Measurements from ENCODE around the gene ZNF367. TPM values are rescaled to one million over a fixed set of nuclear protein-coding genes. Genes with fewer than 3 reads are reported as not detected.

Gene ZNF367
- total and polyA plus RNA-seq, 3 experiments from 2014 or later: 1.5 to 51.9 (median 47.8) TPM

DNA sequence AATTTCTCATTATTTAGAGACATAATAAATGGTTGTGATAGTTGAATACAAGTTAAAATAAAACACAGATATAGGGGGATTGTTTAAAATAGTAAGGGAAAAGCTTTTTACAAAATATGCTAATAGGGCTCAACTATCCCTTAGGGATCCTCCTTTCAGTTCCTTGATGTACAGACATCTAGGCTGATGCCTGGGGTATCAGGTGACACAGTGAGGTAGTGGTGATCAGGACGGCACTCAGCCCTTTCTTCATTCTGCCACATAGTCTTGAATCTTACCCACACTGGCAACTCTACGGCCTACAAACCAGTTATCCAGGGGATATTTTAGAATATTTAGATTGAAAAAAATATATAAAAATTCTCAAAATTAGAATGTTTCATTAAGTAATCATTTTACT lies 22.2 kb downstream of the ZNF367 start:
- Mint-ChIP-seq H3K36me3 (peaks cover 12 to 24% (median 12%) of the 10 kb centered on the region in 3 donors), H3K4me1 (peaks cover 27 to 44% (median 43%) of the 10 kb centered on the region in 3 donors), H3K4me3 (no peak overlapping the region), H3K27me3 (no peaks in the 10 kb centered on the region), H3K27ac (no peak overlapping the region), H3K9me3 (peaks cover 2 to 5% (median 4%) of the 10 kb centered on the region in 5 donors)
- POLR2A ChIA-PET: no interaction called here
- no peak for DNase-seq
- Histone ChIP-seq H3K27ac (ENCODE audit: low read depth, low read length) (no peak overlapping the region), H3K4me1 (ENCODE audit: insufficient read depth, low read length) (peaks cover 27% of the 10 kb centered on the region), H3K4me3 (ENCODE audit: low read length) (no peak overlapping the region), H3K36me3 (ENCODE audit: insufficient read depth, low read length) (no peaks in the 10 kb centered on the region), H3K27me3 (ENCODE audit: insufficient read depth, low read length, poor library complexity, severe bottlenecking) (no peaks in the 10 kb centered on the region), H3K9me3 (ENCODE audit: low read length) (no peaks in the 10 kb centered on the region)
- CTCF ChIA-PET: no interaction called here

DNA sequence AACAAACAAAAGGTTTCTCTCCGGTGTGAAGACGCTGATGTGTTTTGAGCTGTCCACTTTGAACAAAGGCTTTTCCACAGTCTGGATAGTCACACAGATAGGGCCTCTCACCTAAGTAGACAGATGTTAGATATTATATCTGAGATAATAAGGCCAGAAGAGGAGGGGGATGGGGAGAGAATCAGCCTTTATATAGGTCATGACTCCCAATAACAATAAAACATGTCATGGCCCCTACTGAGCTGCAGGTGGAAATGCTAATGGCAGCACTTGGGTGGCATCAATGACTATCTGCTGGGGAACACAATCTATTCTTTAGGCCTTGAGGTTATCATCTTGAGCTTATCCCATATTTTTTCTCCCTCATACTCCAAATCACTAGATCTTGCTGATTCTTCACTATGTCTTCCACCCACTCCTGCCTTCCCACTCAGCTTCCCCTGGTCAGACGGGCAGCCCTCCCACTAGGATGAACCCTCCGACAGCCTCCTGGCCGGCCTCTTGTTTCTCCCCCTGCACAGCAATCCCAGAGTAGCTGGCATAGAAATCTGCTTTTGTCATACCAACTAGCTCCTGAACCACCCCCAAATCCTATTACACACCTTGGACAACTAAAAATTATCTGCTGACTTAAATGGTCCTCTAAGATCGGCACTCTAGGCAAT lies 23.2 kb downstream of the ZNF367 start:
- Histone ChIP-seq H3K27ac (ENCODE audit: low read depth, low read length) (no peak overlapping the region), H3K4me3 (ENCODE audit: low read length) (no peak overlapping the region), H3K36me3 (ENCODE audit: insufficient read depth, low read length) (no peaks in the 10 kb centered on the region), H3K4me1 (ENCODE audit: insufficient read depth, low read length) (peaks cover 21% of the 10 kb centered on the region), H3K9me3 (ENCODE audit: low read length) (no peaks in the 10 kb centered on the region), H3K27me3 (ENCODE audit: insufficient read depth, low read length, poor library complexity, severe bottlenecking) (no peaks in the 10 kb centered on the region)
- Mint-ChIP-seq H3K4me3 (no peak overlapping the region), H3K27me3 (no peaks in the 10 kb centered on the region), H3K27ac (peak overlapping the region in 3 of 8 donors; percentile 4 to 76 (median 10)), H3K4me1 (peaks cover 30 to 44% (median 41%) of the 10 kb centered on the region in 3 donors), H3K9me3 (peaks cover 0 to 4% (median 2%) of the 10 kb centered on the region in 5 donors), H3K36me3 (peaks cover 5 to 26% (median 13%) of the 10 kb centered on the region in 3 donors)
- ChIA-PET CTCF (interaction anchor here (1.1 kb wide), 1 partner anchor 22 kb away, joined by 3 read pairs; no protein-coding TSS in a partner anchor), POLR2A (interaction anchor here (0.6 kb wide), 3 partner anchors 11 to 80 kb away, joined by 3 to 4 read pairs (median 3); no protein-coding TSS in a partner anchor)
- DNase-seq: no peak

DNA sequence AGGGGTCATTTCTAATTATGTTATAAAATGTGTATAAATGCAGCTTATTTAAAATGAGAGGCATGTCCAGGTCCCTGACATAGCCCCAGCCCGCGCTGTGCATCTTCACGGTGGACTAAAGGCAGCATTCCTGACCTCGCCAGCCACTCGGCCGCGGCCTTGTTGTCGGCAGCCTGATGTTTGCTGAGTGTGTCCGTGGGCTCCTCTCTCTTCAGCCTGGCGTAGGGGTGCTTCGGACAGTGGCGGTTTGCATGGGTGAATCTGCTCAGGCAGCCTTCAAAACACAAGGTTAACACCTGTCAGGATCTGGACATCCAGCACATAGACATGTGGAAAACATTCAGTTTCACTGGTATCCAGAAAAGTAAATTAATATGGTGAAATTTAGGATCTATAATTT lies 25.9 kb downstream of the ZNF367 start:
- Mint-ChIP-seq H3K9me3 (no peaks in the 10 kb centered on the region), H3K27me3 (no peaks in the 10 kb centered on the region), H3K4me3 (no peak overlapping the region), H3K36me3 (peaks cover 0 to 32% (median 12%) of the 10 kb centered on the region in 3 donors), H3K4me1 (peaks cover 12 to 24% (median 18%) of the 10 kb centered on the region in 3 donors), H3K27ac (peak overlapping the region in 2 of 8 donors; percentile 26 to 87)
- CTCF ChIA-PET: no interaction called here
- POLR2A ChIA-PET: no interaction called here
- Histone ChIP-seq H3K4me1 (ENCODE audit: insufficient read depth, low read length) (no peaks in the 10 kb centered on the region), H3K27me3 (ENCODE audit: insufficient read depth, low read length, poor library complexity, severe bottlenecking) (no peaks in the 10 kb centered on the region), H3K27ac (ENCODE audit: low read depth, low read length) (no peak overlapping the region), H3K4me3 (ENCODE audit: low read length) (no peak overlapping the region), H3K36me3 (ENCODE audit: insufficient read depth, low read length) (no peaks in the 10 kb centered on the region), H3K9me3 (ENCODE audit: low read length) (no peaks in the 10 kb centered on the region)
- DNase-seq: no peak

- POLR2A ChIA-PET: no interaction called here
- H3K27me3 ChIP-seq (ENCODE audit: insufficient read depth, low read length, poor library complexity, severe bottlenecking): no peaks in the 10 kb centered on the region
- no peak overlapping the region for H3K4me3 ChIP-seq (ENCODE audit: low read length)
- H3K27ac ChIP-seq (ENCODE audit: low read depth, low read length): no peak overlapping the region
- H3K9me3 ChIP-seq (ENCODE audit: low read length): no peaks in the 10 kb centered on the region
- no peaks in the 10 kb centered on the region for H3K36me3 ChIP-seq (ENCODE audit: insufficient read depth, low read length)
- Mint-ChIP-seq H3K27ac (peak overlapping the region; percentile 61 to 92 (median 78)), H3K4me1 (peaks cover 12 to 24% (median 14%) of the 10 kb centered on the region in 3 donors), H3K36me3 (peaks cover 0 to 32% (median 12%) of the 10 kb centered on the region in 3 donors), H3K9me3 (no peaks in the 10 kb centered on the region), H3K27me3 (no peaks in the 10 kb centered on the region), H3K4me3 (peak overlapping the region in 2 of 7 donors; percentile 32 to 41)
- no peaks in the 10 kb centered on the region for H3K4me1 ChIP-seq (ENCODE audit: insufficient read depth, low read length)
- DNase-seq: no peak
- CTCF ChIA-PET: interaction anchor here (0.6 to 0.7 kb wide), 2 partner anchors 9 to 58 kb away, joined by 3 to 4 read pairs; no protein-coding TSS in a partner anchor
Measured at GRCh38 chr9:96391021-96391765, 27.0 kb downstream of the ZNF367 start.

- peaks cover 20 to 25% (median 21%) of the 10 kb centered on the region in 3 donors for H3K4me1 Mint-ChIP-seq
- H3K27ac Mint-ChIP-seq: no peak overlapping the region
- no peak overlapping the region for H3K27ac ChIP-seq (ENCODE audit: low read depth, low read length)
- DNase-seq: no peak
- peaks cover 0 to 34% (median 11%) of the 10 kb centered on the region in 3 donors for H3K36me3 Mint-ChIP-seq
- ChIA-PET CTCF (no interaction called here), POLR2A (no interaction called here)
- no peak overlapping the region for H3K4me3 ChIP-seq (ENCODE audit: low read length)
- H3K27me3 Mint-ChIP-seq: no peaks in the 10 kb centered on the region
- H3K9me3 Mint-ChIP-seq: no peaks in the 10 kb centered on the region
- no peak overlapping the region for H3K4me3 Mint-ChIP-seq
- H3K27me3 ChIP-seq (ENCODE audit: insufficient read depth, low read length, poor library complexity, severe bottlenecking): no peaks in the 10 kb centered on the region
- no peaks in the 10 kb centered on the region for H3K4me1 ChIP-seq (ENCODE audit: insufficient read depth, low read length)
- H3K9me3 ChIP-seq (ENCODE audit: low read length): no peaks in the 10 kb centered on the region
- H3K36me3 ChIP-seq (ENCODE audit: insufficient read depth, low read length): no peaks in the 10 kb centered on the region
Measured at GRCh38 chr9:96388144-96388543, 30.0 kb downstream of the ZNF367 start.

- Histone ChIP-seq H3K9me3 (ENCODE audit: low read length) (no peaks in the 10 kb centered on the region), H3K4me1 (ENCODE audit: insufficient read depth, low read length) (peaks cover 16% of the 10 kb centered on the region), H3K27me3 (ENCODE audit: insufficient read depth, low read length, poor library complexity, severe bottlenecking) (no peaks in the 10 kb centered on the region), H3K36me3 (ENCODE audit: insufficient read depth, low read length) (no peaks in the 10 kb centered on the region), H3K27ac (ENCODE audit: low read depth, low read length) (no peak overlapping the region), H3K4me3 (ENCODE audit: low read length) (no peak overlapping the region)
- no peak for DNase-seq
- Mint-ChIP-seq H3K27me3 (no peaks in the 10 kb centered on the region), H3K27ac (peak overlapping the region in 2 of 8 donors; percentile 40 to 70), H3K4me3 (peak overlapping the region in 1 of 7 donors; percentile 49), H3K36me3 (peaks cover 0 to 28% (median 10%) of the 10 kb centered on the region in 3 donors), H3K9me3 (no peaks in the 10 kb centered on the region), H3K4me1 (peaks cover 30 to 39% (median 35%) of the 10 kb centered on the region in 3 donors)
- POLR2A ChIA-PET: no interaction called here
- CTCF ChIA-PET: interaction anchor here (0.7 kb wide), 1 partner anchor 66 kb away, joined by 3 read pairs; no protein-coding TSS in a partner anchor
Measured at GRCh38 chr9:96386157-96386556, 32.0 kb downstream of the ZNF367 start.

DNA sequence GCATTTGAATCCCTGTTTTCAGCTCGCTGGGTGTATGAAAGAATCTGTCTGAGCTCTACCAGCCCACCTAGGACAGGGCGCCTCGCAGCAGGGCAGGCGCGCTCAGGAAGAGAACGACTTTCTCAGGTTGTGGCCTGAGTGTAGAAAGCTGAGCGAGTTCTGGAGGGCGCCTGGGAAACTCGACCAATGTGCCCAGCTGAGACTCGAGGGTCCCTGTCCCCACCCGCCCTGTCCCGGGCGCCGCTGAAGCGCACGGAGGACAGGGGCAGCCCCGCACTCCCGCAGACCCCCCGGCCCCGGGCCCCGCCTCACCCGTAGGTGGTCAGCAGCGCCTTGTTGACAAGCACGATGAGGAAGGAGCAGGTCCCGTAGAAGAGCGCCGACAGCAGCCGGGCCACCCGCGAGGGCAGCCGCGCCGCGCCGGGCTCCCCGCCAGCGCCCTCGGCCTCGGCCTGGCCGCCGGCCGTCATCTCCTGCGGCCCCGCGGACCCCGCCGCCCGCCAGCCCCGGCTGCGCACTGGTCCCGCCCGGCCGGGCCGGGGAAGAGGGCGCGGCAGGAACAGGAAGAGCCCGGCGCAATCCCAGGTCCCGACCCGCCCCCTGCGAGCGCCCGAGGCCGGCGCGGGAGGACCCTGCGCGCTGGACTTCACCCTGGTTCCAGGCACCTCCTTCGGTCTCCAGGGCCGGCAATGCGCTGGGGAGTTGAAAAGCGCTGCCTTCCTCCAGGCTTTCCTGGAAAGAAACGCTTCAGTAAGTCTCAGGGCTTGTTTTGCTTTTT lies 34.8 kb downstream of the ZNF367 start, which contains the start of gene SLC35D2:
Gene SLC35D2, minus strand, starts transcription at position 547 of the 778 bp plus-strand sequence. Its CDS starts 77 bp downstream, at position 470.
- Mint-ChIP-seq H3K27me3 (no peaks in the 10 kb centered on the region), H3K9me3 (no peaks in the 10 kb centered on the region), H3K36me3 (peaks cover 0 to 25% (median 9%) of the 10 kb centered on the region in 3 donors), H3K4me3 (peak within 1 kb of the TSS; percentile 86 to 94 (median 91)), H3K4me1 (peaks cover 34 to 45% (median 45%) of the 10 kb centered on the region in 3 donors), H3K27ac (peak within 1 kb of the TSS; percentile 75 to 94 (median 84))
- ChIA-PET CTCF (interaction anchor here (0.7 to 2.8 kb wide), 4 partner anchors 26 to 66 kb away, joined by 3 to 6 read pairs (median 4); partner anchors contain the start of gene HABP4), POLR2A (interaction anchor here (0.6 to 2.1 kb wide), 5 partner anchors 11 to 142 kb away, joined by 3 to 6 read pairs (median 5); partner anchors contain the start of gene HABP4)
- DNase-seq: peak in 4 of 5 donors; percentile 4 to 49 (median 16)
- no peaks in the 10 kb centered on the region for H3K36me3 ChIP-seq (ENCODE audit: insufficient read depth, low read length)
- peak within 1 kb of the TSS; percentile 41 for H3K27ac ChIP-seq (ENCODE audit: low read depth, low read length)
- H3K27me3 ChIP-seq (ENCODE audit: insufficient read depth, low read length, poor library complexity, severe bottlenecking): no peaks in the 10 kb centered on the region
- peaks cover 16% of the 10 kb centered on the region for H3K4me1 ChIP-seq (ENCODE audit: insufficient read depth, low read length)
- peak within 1 kb of the TSS; percentile 54 for H3K4me3 ChIP-seq (ENCODE audit: low read length)
- H3K9me3 ChIP-seq (ENCODE audit: low read length): no peaks in the 10 kb centered on the region

Measured in CD8-positive, alpha-beta memory T cell (primary cell).